ENCODE data around the gene EIF3J. TPM values are rescaled to one million over a fixed set of nuclear protein-coding genes. Genes with fewer than 3 reads are reported as not detected.
A peak's percentile ranks its signal among the peaks of the same experiment; 100 is the strongest.

Gene EIF3J
- total RNA-seq, 3 donors from 2014 or later (not counting 1 experiment from before 2014, with no cell fraction given) = 53.1 to 75.7 (median 72.4) TPM

DNA sequence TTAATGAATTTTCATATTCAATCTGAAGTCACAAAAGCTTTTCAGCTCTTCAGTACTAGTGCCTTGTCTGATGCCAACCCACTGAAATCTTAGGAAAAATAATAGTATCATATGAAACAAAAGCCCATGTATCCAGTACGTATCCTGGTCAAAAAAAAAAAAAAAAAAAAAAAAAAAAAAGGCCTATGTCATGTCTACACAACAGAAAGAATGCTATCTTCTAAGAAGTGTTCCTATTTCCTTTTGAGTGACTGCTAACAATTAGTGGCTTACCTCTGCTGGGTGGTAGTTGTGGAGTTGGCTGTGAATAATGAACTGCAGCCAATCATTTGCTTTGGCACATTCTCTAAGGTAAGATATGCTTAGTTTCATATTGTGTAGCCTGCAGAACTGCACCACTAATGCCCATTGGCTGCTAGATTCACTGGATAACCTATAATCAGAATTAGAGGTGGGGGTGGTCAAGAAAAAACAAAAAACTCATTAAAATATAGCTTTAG is 59.6 kb downstream of the EIF3J start:
- H3K4me3 Mint-ChIP-seq = no peak overlapping the region
- Histone ChIP-seq H3K27ac (ENCODE audit: low read length) (no peak overlapping the region), H3K27me3 (ENCODE audit: control insufficient read depth, insufficient read depth, low read length) (no peaks in the 10 kb centered on the region), H3K36me3 (ENCODE audit: control insufficient read depth, insufficient read depth, low read length) (peaks cover 72% of the 10 kb centered on the region), H3K4me1 (ENCODE audit: control insufficient read depth, insufficient read depth, low read length) (no peaks in the 10 kb centered on the region), H3K9me3 (ENCODE audit: control insufficient read depth, insufficient read depth, low read length) (no peaks in the 10 kb centered on the region), H3K4me3 (ENCODE audit: low read length) (no peak overlapping the region)
- no CpG with 5 or more reads among the region's 1 CpG for WGBS (ENCODE audit: insufficient coverage)
- H3K4me1 Mint-ChIP-seq = no peaks in the 10 kb centered on the region
- peaks cover 8% of the 10 kb centered on the region for H3K36me3 Mint-ChIP-seq
- intact Hi-C loops (cut with micrococcal nuclease) = no loop called here
- peak overlapping the region; percentile 62 to 69 for H3K27ac Mint-ChIP-seq
- ATAC-seq (no peak), DNase-seq (no peak)
- H3K9me3 Mint-ChIP-seq = no peaks in the 10 kb centered on the region
- H3K27me3 Mint-ChIP-seq (ENCODE audit: low read depth in 2 of 2) = no peaks in the 10 kb centered on the region
- no peak for TF ChIP-seq CTCF (IDR thresholded peaks at IDR 0.05)

DNA sequence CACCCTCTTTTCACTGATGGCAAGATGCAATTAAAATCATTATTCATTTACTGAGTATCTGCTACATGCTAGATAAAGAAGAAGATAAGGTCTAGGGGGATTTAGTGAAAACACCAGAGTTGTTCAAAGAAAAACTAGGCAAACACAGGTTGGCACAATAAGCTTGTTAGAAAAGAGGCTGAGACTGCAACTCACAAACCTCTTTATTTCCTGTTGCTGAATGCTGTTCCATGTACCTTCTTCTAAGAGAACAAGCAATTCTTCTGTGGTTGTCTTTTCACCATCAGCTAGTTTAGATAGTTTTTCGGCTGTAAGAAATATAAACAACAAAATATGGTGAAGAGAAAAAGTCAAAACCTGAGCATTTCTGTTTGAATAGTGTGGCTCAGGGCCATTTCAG is 61.1 kb downstream of the EIF3J start:
- no peaks in the 10 kb centered on the region for H3K9me3 Mint-ChIP-seq
- intact Hi-C loops (cut with micrococcal nuclease) = no loop called here
- no peaks in the 10 kb centered on the region for H3K27me3 ChIP-seq (ENCODE audit: control insufficient read depth, insufficient read depth, low read length)
- no peaks in the 10 kb centered on the region for H3K9me3 ChIP-seq (ENCODE audit: control insufficient read depth, insufficient read depth, low read length)
- no peak overlapping the region for H3K27ac ChIP-seq (ENCODE audit: low read length)
- H3K36me3 ChIP-seq (ENCODE audit: control insufficient read depth, insufficient read depth, low read length) = peaks cover 66% of the 10 kb centered on the region
- peaks cover 22% of the 10 kb centered on the region for H3K36me3 Mint-ChIP-seq
- no peak overlapping the region for H3K4me3 Mint-ChIP-seq
- 77% methylated on average over 1 of the region's 1 CpG for WGBS (ENCODE audit: insufficient coverage)
- peak overlapping the region; percentile 22 to 54 for H3K27ac Mint-ChIP-seq
- H3K4me3 ChIP-seq (ENCODE audit: low read length) = no peak overlapping the region
- TF ChIP-seq CTCF (IDR thresholded peaks at IDR 0.05) = no peak
- H3K4me1 Mint-ChIP-seq = no peaks in the 10 kb centered on the region
- ATAC-seq (no peak), DNase-seq (no peak)
- H3K27me3 Mint-ChIP-seq (ENCODE audit: low read depth in 2 of 2) = no peaks in the 10 kb centered on the region
- H3K4me1 ChIP-seq (ENCODE audit: control insufficient read depth, insufficient read depth, low read length) = no peaks in the 10 kb centered on the region

DNA sequence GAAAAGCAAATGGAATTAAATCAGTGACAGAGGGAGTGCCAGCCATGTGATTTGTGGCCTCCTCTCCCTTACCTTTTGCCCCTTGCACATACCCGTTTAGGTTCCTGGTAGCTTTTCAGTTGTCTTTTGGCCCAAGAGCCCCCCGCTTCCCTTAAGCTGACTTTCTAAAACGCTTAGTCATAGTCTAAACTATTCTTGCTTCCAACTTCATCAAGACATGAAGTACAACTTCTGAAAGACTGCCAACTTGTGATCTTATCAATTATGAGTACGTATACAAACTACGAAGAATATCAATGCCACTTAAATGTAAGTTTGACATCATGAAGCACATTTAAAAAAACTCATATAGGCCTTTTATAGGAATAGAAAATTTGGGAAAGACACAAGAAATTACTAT is 61.9 kb downstream of the EIF3J start:
- H3K36me3 ChIP-seq (ENCODE audit: control insufficient read depth, insufficient read depth, low read length) = peaks cover 67% of the 10 kb centered on the region
- Mint-ChIP-seq H3K27me3 (ENCODE audit: low read depth in 2 of 2) (no peaks in the 10 kb centered on the region), H3K36me3 (peaks cover 27% of the 10 kb centered on the region), H3K9me3 (no peaks in the 10 kb centered on the region), H3K4me1 (no peaks in the 10 kb centered on the region), H3K27ac (peak overlapping the region; percentile 22 to 54), H3K4me3 (no peak overlapping the region)
- no peaks in the 10 kb centered on the region for H3K4me1 ChIP-seq (ENCODE audit: control insufficient read depth, insufficient read depth, low read length)
- WGBS (ENCODE audit: insufficient coverage) = 62% methylated on average over 3 of the region's 5 CpGs
- intact Hi-C loops (cut with micrococcal nuclease) = no loop called here
- ATAC-seq (no peak), DNase-seq (no peak)
- no peaks in the 10 kb centered on the region for H3K9me3 ChIP-seq (ENCODE audit: control insufficient read depth, insufficient read depth, low read length)
- no peak overlapping the region for H3K27ac ChIP-seq (ENCODE audit: low read length)
- H3K4me3 ChIP-seq (ENCODE audit: low read length) = no peak overlapping the region
- TF ChIP-seq CTCF (IDR thresholded peaks at IDR 0.05) = no peak
- no peaks in the 10 kb centered on the region for H3K27me3 ChIP-seq (ENCODE audit: control insufficient read depth, insufficient read depth, low read length)

DNA sequence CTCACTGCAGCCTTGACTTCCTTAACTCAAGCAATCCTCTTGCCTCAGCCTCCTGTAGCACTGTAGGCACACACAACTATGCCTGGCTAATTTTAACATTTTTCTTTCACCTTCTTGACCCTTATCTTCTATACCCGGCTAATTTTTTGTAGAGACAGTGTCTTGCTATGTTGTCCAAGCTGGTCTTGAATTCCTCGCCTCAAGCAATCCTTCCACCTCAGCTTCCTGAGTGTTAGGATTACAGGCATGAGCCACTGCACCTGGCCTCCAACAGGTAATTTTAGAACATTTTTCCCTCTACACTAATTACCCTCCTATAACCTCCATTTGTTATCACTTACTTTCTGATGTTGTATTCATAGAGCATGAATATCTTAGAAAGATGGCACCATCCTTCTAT is 66.2 kb downstream of the EIF3J start:
- Mint-ChIP-seq H3K36me3 (peaks cover 36% of the 10 kb centered on the region), H3K27me3 (ENCODE audit: low read depth in 2 of 2) (no peaks in the 10 kb centered on the region), H3K27ac (peak overlapping the region in 1 of 2 donors; percentile 63), H3K4me1 (no peaks in the 10 kb centered on the region), H3K9me3 (no peaks in the 10 kb centered on the region), H3K4me3 (no peak overlapping the region)
- Histone ChIP-seq H3K9me3 (ENCODE audit: control insufficient read depth, insufficient read depth, low read length) (no peaks in the 10 kb centered on the region), H3K27me3 (ENCODE audit: control insufficient read depth, insufficient read depth, low read length) (no peaks in the 10 kb centered on the region), H3K4me3 (ENCODE audit: low read length) (no peak overlapping the region), H3K36me3 (ENCODE audit: control insufficient read depth, insufficient read depth, low read length) (peaks cover 72% of the 10 kb centered on the region), H3K4me1 (ENCODE audit: control insufficient read depth, insufficient read depth, low read length) (no peaks in the 10 kb centered on the region), H3K27ac (ENCODE audit: low read length) (no peak overlapping the region)
- intact Hi-C loops (cut with micrococcal nuclease) = no loop called here
- WGBS (ENCODE audit: insufficient coverage) = 91% methylated on average over 2 of the region's 2 CpGs
- no peak for DNase-seq
- TF ChIP-seq CTCF (IDR thresholded peaks at IDR 0.05) = no peak
- no peak for ATAC-seq
